ENCODE measurements around the gene CD2AP. TPM values are rescaled to one million over a fixed set of nuclear protein-coding genes. Genes with fewer than 3 reads are reported as not detected.

Gene CD2AP
- total and polyA plus RNA-seq, 4 donors, result 5.7 to 22.4 (median 11.5) TPM

- Histone ChIP-seq H3K4me3 (ENCODE audit: low read depth in 1 of 3, low read length in 3 of 3) (no peak overlapping the region), H3K9me3 (ENCODE audit: control insufficient read depth in 4 of 4, low read length in 3 of 4) (no peaks in the 10 kb centered on the region), H3K4me1 (ENCODE audit: control insufficient read depth in 4 of 4, insufficient read depth in 4 of 4, low read length in 3 of 4) (peaks cover 0 to 7% (median 3%) of the 10 kb centered on the region in 4 donors), H3K27me3 (ENCODE audit: control insufficient read depth in 4 of 4, insufficient read depth in 4 of 4, low read length in 3 of 4) (no peaks in the 10 kb centered on the region), H3K9ac (ENCODE audit: low read depth in 1 of 2, low read length in 2 of 2) (no peak overlapping the region), H3K36me3 (ENCODE audit: control insufficient read depth in 4 of 4, insufficient read depth in 3 of 4, low read depth in 1 of 4, low read length in 3 of 4) (no peaks in the 10 kb centered on the region), H3K27ac (ENCODE audit: low read depth in 1 of 2, low read length in 2 of 2) (no peak overlapping the region)
- no peak for DNase-seq (ENCODE audit: low spot score)
- TF ChIP-seq HNF4G (IDR thresholded peaks at IDR 0.05) (no peak), EGR1 (IDR thresholded peaks at IDR 0.05; ENCODE audit: low read depth in 2 of 2) (no peak), HNF4A (conservative IDR thresholded peaks at IDR 0.05) (no peak)
- 95% methylated on average over 2 of the region's 2 CpGs for WGBS
Observed at GRCh38 chr6:47435254-47435612, 42.4 kb upstream of the CD2AP start.

GRCh38 chr6:47437592-47437991, 40.0 kb upstream of the CD2AP start:
- H3K9me3 ChIP-seq (ENCODE audit: control insufficient read depth in 4 of 4, low read length in 3 of 4), result no peaks in the 10 kb centered on the region
- 56% methylated on average over 4 of the region's 4 CpGs for WGBS
- no peak overlapping the region for H3K9ac ChIP-seq (ENCODE audit: low read depth in 1 of 2, low read length in 2 of 2)
- H3K36me3 ChIP-seq (ENCODE audit: control insufficient read depth in 4 of 4, insufficient read depth in 3 of 4, low read depth in 1 of 4, low read length in 3 of 4), result no peaks in the 10 kb centered on the region
- no peaks in the 10 kb centered on the region for H3K27me3 ChIP-seq (ENCODE audit: control insufficient read depth in 4 of 4, insufficient read depth in 4 of 4, low read length in 3 of 4)
- DNase-seq (ENCODE audit: low spot score), result no peak
- no peak overlapping the region for H3K4me3 ChIP-seq (ENCODE audit: low read depth in 1 of 3, low read length in 3 of 3)
- peaks cover 0 to 7% (median 3%) of the 10 kb centered on the region in 4 donors for H3K4me1 ChIP-seq (ENCODE audit: control insufficient read depth in 4 of 4, insufficient read depth in 4 of 4, low read length in 3 of 4)
- no peak overlapping the region for H3K27ac ChIP-seq (ENCODE audit: low read depth in 1 of 2, low read length in 2 of 2)
- TF ChIP-seq CTCF (IDR thresholded peaks at IDR 0.05; ENCODE audit: low read depth, low read length, missing input control), result no peak
- TF ChIP-seq EGR1 (IDR thresholded peaks at IDR 0.05; ENCODE audit: low read depth in 2 of 2), result no peak
- no peak for TF ChIP-seq ZBTB33 (IDR thresholded peaks at IDR 0.05)
- TF ChIP-seq RXRA (IDR thresholded peaks at IDR 0.05), result peak in 1 of 2 donors; percentile 11
- TF ChIP-seq FOXA1 (IDR thresholded peaks at IDR 0.05), result no peak

DNA sequence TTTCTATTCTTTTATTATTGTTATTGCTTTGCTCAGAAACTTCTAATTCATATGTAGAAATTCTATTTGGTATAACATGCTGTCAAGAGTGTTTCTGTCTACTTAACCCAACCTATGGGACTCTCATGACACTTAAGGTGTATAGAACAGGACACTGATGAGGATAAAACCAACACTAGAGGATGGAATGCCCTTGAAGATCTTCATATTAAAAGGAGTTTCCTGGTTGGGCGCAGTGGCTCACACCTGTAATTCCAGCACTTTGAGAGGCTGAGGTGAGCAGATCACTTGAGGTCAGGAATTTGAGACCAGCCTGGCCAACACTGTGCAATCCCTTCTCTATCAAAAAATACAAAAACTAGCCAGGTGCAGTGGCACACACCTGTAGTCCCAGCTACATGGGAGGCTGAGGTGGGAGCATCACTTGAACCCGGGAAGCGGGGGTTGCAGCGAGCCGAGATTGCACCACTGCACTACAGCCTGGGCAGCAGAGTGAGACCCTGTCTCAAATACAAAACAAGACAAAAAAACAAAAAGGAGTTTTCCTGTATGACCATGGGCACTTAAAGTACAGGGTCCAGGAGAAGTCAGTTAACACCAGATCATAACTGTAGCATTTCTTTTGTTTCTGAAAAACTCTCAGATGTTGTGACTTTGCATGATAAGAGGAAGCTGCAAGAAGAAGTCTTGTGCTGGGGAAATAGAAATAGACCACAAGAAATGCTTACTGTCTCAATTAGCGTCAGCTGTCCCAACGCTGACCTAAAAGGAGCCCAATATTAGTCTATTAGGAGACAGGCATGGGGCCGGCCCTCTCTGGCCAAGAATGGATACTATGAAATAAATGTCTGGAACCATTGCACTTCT, 38.9 kb upstream of the CD2AP start:
- Histone ChIP-seq H3K4me3 (ENCODE audit: low read depth in 1 of 3, low read length in 3 of 3) (no peak overlapping the region), H3K4me1 (ENCODE audit: control insufficient read depth in 4 of 4, insufficient read depth in 4 of 4, low read length in 3 of 4) (peaks cover 0 to 7% (median 3%) of the 10 kb centered on the region in 4 donors), H3K9me3 (ENCODE audit: control insufficient read depth in 4 of 4, low read length in 3 of 4) (no peaks in the 10 kb centered on the region), H3K27me3 (ENCODE audit: control insufficient read depth in 4 of 4, insufficient read depth in 4 of 4, low read length in 3 of 4) (no peaks in the 10 kb centered on the region), H3K9ac (ENCODE audit: low read depth in 1 of 2, low read length in 2 of 2) (no peak overlapping the region), H3K36me3 (ENCODE audit: control insufficient read depth in 4 of 4, insufficient read depth in 3 of 4, low read depth in 1 of 4, low read length in 3 of 4) (no peaks in the 10 kb centered on the region), H3K27ac (ENCODE audit: low read depth in 1 of 2, low read length in 2 of 2) (no peak overlapping the region)
- no peak for DNase-seq (ENCODE audit: low spot score)
- 86% methylated on average over 8 of the region's 8 CpGs for WGBS
- no peak for TF ChIP-seq FOXA1 (IDR thresholded peaks at IDR 0.05)
- TF ChIP-seq EGR1 (IDR thresholded peaks at IDR 0.05; ENCODE audit: low read depth in 2 of 2), result no peak
- TF ChIP-seq ZBTB33 (IDR thresholded peaks at IDR 0.05), result no peak
- no peak for TF ChIP-seq SP1 (IDR thresholded peaks at IDR 0.05)
- no peak for TF ChIP-seq ATF3 (IDR thresholded peaks at IDR 0.05)
- no peak for TF ChIP-seq NR2F2 (IDR thresholded peaks at IDR 0.05)
- TF ChIP-seq TAF1 (conservative IDR thresholded peaks at IDR 0.05), result no peak
- TF ChIP-seq GABPA (IDR thresholded peaks at IDR 0.05 in 1 of 2, conservative IDR thresholded peaks at IDR 0.05 in 1 of 2), result no peak
- TF ChIP-seq RAD21 (IDR thresholded peaks at IDR 0.05), result no peak
- no peak for TF ChIP-seq RXRA (IDR thresholded peaks at IDR 0.05)
- no peak for TF ChIP-seq CTCF (IDR thresholded peaks at IDR 0.05; ENCODE audit: low read depth, low read length, missing input control)
- no peak for TF ChIP-seq MAX (IDR thresholded peaks at IDR 0.05)

All from liver (tissue), 9 donors.